ENCODE data around the gene SHKBP1.
"Not testable (repeated sequence)": the region's sequence is repeated elsewhere in the genome, so short reads cannot be mapped to it uniquely, and the experiment has no call there.

The SHKBP1 gene

DNA sequence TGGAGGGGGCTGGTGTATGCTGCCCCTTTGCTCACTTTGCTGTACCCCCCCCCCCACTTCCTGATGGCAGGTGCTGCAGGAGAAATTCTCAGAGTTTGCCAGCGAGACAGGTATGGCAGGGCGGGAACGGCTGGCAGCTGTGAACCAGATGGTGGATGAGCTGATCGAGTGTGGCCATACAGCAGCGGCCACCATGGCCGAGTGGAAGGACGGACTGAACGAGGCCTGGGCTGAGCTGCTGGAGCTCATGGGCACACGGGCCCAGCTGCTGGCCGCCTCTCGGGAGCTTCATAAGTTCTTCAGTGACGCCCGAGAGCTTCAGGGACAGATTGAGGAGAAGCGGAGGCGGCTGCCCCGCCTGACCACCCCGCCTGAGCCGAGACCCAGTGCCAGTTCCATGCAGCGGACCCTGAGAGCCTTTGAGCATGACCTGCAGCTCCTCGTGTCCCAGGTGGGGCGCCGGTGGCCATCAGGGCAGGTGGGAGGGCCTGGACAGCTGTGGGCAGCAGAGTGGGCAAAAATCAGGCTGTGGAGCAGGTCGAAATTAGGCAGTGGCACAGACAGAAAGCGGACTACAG, 19.6 kb upstream of the SHKBP1 start:
- DNase-seq (ENCODE audit: low read depth) = no peak

DNA sequence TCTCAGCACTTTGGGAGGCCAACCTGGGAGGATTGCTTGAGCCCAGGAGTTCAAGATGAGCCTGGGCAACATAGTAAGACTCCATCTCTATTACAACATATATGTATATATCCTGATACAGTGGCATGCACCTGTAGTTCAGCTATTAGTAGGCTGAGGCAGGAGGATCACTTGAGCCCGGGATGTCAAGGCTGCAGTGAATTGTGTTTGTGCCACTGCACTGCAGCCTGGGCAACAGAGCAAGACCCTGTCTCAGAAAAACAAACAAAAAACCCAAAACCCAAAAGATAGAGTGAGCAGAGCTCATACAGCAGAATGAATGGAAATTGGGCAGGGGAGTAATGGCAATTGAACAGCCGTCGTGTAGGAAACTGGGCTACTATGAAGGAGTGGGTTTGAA, 17.3 kb upstream of the SHKBP1 start:
- DNase-seq (ENCODE audit: low read depth) = no peak

DNA sequence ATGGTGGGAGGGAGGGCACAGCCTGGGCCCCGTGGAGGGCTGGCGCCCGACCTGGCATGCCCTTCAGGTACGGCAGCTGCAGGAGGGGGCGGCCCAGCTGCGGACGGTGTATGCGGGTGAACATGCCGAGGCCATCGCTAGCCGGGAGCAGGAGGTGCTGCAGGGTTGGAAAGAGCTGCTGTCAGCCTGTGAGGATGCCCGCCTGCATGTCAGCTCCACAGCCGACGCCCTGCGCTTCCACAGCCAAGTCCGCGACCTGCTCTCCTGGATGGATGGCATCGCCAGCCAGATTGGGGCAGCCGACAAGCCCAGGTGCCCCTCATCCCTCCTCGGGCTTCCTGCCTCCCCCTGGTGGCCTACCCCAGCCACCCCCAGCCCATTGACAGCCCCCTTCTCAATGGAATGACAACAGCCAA, 16.6 kb upstream of the SHKBP1 start:
- no peak for DNase-seq (ENCODE audit: low read depth)

DNA sequence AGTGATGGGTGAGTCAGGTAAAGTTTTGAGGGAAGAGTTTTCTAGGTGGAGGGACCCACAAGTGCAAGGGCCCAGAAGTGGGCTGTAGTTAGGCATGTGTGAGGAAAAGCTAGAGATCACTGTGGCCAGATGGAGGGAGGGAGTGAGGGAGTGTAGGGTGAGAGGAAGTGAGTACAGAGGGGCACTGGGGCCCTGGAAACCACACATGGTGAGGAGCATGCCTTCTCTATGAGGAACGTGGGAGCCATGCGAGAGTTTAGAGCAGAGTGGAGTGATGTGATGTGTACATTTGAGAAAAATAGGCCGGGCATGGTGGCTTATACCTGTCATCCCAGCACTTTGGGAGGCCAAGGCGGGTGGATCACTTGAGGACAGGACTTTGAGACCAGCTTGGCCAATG, 14.7 kb upstream of the SHKBP1 start:
- DNase-seq (ENCODE audit: low read depth) = no peak

DNA sequence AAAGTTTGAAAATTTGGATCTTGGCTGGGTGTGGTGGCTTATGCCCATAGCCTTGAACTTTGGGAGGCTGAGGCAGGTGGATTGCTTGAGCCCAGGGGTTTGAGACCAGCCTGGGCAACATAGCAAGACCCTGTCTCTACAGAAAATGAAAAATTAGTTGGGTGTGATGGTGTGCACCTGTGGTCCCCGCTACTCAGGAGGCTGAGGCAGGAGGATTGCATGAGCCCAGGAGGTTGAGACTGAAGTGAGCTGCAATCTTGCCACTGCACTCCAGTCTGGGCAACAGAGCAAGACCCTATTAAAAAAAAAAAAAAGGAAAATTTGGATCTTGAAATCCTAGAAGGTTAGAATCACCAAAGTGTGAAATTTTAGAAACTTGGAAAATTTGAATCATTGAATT, 12.1 kb upstream of the SHKBP1 start:
- DNase-seq (ENCODE audit: low read depth) = not testable (repeated sequence)

DNA sequence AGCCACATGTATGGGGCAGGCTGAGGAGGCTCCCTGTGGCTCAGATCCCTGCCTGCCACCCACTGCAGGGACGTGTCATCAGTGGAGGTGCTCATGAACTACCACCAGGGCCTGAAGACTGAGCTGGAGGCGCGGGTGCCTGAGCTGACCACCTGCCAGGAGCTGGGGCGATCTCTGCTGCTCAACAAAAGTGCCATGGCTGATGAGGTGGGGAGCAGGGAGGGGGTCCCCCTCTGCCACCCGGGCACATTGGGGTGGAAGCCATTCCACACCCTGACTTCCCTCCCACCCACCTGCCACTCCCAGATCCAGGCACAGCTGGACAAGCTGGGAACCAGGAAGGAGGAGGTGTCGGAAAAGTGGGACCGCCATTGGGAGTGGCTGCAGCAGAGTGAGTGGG, 11.3 kb upstream of the SHKBP1 start:
- DNase-seq (ENCODE audit: low read depth) = no peak

DNA sequence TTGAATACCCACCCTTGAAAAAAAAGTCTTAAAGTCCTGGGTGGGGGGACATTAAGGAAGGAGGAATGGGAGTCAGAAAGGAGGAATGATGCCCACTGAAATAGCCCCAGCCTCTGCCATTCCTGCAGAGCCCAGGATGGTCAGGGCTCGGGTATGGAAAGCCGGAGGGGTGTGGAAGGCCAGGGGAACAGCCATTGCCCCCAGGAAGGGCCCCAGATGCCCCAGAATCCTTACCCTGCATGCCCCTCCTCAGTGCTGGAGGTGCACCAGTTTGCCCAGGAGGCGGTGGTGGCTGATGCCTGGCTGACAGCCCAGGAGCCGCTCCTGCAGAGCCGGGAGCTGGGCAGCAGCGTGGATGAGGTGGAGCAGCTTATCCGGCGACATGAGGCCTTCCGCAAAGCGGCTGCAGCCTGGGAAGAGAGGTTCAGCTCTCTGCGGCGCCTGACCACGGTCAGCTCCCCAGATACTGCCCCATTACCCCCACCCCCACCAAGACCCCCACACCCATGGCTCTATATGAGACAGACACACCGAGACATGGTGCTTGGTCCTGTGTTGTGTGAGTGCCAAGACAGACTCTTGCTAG, 10.7 kb upstream of the SHKBP1 start:
- DNase-seq (ENCODE audit: low read depth) = no peak

DNA sequence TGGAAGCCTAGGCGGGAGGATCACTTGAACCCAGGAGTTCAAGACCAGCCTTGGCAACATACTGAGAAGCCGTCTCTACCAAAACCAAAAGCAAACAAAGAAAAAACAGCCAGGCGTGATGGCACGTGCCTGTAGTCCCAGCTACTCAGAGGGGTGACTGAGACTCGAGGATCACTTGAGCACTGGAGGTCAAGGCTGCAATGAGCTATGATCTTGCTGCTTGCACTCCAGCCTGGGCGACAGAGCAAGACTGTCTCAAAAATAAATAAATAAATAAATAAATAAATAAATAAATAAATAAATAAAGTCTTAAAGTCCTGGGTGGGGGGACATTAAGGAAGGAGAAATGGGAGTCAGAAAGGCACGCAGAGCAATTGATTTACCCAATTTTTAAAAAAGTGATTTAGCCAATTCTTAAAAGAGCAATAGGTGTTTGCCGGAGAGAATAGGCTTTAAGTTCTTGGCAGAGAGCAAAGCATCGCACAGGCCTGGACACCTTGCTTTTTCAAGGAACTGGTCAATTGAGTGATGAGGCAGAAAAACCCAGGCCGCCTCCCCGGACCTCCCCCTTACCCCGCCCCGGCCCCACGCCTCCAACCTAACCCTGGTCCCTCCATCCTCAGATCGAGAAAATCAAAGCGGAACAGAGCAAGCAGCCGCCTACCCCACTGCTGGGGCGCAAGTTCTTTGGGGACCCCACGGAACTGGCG, 9.5 kb upstream of the SHKBP1 start:
- no peak for DNase-seq (ENCODE audit: low read depth)

DNA sequence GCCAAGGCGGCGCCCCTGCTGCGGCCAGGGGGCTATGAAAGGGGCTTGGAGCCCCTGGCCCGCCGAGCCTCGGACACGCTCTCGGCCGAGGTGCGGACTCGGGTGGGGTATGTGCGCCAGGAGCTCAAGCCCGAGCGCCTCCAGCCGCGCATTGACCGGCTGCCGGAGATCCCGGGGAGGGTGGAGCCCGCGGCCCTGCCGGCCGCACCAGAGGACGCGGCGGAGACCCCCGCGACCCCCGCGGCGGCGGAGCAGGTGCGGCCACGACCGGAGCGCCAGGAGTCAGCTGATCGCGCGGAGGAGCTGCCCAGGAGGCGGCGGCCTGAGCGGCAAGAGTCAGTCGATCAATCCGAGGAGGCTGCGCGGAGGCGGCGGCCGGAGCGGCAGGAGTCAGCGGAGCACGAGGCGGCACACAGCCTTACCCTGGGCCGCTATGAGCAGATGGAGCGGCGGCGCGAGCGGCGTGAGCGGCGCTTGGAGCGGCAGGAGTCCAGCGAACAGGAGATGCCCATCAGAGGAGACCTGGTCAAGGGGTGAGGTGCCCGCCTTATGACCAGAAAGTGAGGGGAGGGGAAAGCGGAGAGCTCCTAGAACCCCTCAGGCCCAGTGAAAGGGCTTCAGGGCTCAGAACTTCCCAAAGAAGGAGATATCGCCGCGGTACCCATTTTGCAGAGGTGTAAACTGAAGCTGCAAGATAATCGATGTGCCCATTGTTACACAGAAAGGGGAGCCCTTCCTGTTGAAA, 8.8 kb upstream of the SHKBP1 start:
- DNase-seq (ENCODE audit: low read depth) = no peak

DNA sequence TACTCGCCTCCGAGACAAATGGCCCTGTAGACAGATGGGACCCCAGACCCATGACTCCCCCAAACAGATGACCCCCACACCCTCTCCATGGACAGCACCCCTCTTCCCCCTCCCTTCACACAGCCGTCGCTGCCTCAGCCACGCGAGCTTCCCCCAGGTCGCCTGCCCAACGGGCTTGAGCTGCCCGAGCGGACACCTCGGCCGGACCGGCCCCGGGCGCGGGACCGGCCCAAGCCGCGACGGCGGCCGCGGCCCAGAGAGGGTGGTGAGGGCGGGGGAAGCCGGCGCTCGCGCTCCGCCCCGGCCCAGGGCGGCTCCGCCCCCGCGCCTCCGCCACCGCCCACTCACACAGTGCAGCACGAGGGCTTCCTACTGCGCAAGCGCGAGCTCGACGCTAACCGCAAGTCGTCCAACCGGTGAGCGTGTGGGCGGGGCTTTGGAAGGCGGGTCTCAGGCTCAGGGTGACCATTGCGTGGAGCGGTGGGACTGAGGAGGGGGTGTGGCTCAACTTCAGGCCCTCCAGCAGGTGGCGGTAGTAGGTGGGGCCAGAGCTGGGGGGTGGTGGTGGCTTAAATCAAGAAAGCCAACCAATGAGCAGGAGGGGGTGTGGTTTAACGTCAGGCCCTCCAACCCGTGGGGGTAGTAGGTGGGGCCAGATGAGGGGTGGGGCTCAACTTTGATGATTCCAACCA, 6.2 kb upstream of the SHKBP1 start:
- peak; percentile 88 for DNase-seq (ENCODE audit: low read depth)

DNA sequence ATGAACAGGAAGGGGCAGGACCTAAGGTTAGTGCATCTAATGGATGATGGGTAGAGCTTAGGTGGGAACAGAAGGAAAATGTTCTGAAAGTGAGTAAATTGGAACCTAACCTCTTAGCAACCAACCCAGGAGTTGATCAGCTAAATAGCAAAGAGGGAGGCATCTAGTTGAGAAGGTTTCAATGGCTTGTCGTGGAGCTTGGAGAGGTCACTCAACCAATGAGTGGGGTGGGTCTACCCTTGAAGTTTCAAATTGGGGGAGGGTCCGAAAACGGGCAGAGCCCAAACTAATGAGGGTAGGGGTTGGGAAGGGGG, 5.7 kb upstream of the SHKBP1 start:
- no peak for DNase-seq (ENCODE audit: low read depth)

DNA sequence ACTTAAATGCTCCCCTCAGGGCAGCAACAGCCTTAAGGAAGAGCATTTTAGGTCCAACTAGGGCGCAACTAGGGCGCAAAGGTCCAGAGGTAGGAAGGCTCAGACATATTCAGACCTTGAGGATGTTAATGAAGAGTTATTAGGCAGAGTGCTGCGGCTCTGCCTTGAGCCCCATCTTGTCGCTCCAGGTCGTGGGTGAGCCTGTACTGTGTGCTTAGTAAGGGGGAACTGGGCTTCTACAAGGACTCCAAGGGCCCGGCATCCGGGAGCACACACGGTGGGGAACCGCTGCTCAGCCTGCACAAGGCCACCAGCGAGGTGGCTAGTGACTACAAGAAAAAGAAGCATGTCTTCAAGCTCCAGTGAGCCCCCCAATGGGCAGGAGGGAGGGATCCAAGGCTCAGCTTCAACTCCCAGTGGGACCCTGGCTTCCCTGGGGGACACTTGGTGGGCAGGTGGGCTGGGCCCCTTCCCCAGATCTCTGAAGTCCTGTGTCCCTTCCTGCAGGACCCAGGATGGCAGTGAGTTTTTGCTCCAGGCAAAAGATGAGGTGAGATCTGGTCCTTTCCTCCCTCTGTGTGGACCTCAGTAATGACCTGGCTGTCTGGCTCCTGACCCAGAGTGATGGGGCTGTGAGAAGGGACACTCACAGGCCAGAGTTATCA, 4.7 kb upstream of the SHKBP1 start:
- no peak for DNase-seq (ENCODE audit: low read depth)

DNA sequence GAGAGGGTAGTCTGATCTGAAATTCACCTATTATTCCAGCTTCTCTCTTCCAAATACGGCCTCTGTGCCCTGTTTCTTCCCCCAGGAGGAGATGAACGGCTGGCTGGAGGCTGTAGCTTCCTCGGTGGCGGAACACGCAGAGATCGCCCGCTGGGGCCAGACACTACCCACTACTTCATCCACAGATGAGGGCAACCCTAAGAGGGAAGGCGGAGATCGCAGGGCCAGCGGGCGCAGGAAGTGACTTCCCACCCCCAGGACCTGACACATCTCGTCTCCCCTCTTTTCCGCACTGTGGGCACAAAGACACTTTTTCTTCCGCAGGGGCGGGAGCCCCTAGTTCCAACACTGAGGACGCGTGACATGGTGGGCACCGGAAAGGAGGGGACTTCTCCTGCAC, 1.3 kb upstream of the SHKBP1 start:
- DNase-seq (ENCODE audit: low read depth) = no peak

DNA sequence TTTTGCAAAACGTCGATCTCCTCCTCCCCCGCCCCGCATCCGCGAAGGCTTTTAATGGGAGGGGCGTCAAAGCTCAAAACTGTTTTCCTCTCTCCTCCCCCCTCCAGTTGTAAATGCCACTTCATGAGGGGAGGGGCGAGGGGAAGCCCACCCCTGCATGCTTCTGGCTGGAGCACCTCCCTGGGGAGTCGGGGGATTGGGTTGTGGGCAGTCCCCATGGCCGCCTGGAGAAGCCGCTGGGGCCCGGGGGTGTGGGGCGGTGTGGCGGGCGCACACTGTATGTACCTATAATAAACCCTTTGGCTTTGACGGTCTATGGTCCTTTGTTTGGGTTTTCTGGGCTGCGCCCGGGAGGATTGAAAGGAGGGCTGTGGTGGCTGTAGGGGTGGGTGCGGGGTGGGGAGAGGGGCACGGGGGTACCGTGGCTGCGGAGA, 505 bp upstream of the SHKBP1 start:
- DNase-seq (ENCODE audit: low read depth) = no peak

DNA sequence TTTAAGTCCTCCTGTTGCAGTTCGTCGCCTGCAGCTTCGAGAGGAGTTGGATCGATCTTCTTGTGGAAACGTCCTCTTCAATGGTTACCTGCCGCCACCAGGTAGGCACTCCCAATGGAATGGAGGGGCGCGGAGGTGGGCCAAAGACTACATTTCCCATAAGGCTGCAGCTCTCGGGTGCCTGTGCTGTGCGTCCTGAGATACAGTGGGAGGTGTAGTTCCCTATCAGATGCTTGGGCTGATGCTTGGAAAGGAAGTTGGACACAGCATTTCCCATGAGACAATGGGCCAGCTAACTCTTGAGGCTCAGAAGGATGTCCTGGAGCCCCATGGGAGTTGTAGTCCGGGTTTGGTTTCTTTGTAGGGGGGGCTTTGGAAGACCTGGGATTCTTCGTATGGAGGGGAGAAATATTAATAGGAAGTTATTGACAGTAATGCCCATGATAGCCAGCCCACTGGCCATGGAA, 1.8 kb downstream of the SHKBP1 start:
- DNase-seq (ENCODE audit: low read depth) = no peak

DNA sequence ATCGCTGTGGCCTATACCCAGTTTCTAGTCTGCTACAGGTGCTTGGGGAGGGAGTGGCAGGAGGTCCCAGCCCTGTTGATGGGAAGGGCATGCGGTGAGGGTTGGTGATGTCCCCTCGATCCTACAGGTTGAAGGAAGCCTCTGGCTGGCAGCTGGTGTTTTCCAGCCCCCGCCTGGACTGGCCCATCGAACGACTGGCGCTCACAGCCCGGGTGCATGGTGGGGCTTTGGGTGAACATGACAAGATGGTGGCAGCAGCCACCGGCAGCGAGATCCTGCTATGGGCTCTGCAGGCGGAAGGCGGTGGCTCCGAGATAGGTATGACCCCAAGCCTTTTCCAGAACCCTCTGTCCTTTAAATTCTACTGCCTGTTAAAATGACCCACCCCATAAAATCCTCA, 3.9 kb downstream of the SHKBP1 start:
- no peak for DNase-seq (ENCODE audit: low read depth)

DNA sequence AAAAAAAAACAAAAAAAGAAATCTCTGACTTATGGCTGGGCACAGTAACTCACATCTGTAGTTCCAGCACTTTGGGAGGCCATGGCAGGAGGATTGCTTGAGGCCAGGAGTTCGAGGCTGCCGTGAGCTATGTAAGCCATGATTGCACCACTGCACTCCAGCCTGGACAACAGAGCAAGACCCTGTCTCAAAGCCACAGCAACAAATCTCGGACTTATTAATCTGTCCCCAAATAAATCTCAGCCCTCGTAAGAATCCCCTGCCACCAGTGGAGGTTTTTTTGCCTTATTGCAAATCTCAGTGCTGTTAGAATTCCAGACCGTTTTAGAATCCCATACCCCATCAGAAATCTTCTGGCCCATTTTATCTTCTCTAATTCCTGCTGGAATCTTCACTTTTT, 4.9 kb downstream of the SHKBP1 start:
- no peak for DNase-seq (ENCODE audit: low read depth)

DNA sequence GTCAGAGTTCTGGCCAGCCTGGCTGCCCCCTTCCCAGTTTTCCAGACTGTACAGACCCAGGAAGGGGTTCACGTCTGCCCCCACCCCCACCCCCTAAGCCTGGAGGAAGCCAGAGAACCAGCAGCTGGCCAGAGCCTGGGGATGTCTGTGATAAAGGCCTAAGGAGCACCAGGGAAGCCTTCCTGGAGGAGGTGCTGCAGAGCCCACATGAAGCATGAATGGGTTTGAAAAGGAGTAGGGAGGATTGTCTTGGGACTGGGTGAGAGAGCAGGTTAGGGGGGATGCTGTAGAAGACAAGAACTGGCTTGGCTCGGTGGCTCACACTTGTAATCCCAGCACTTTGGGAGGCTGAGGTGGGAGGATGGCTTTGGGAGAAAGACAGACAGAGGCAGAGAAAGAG, 5.8 kb downstream of the SHKBP1 start:
- DNase-seq (ENCODE audit: low read depth) = no peak

DNA sequence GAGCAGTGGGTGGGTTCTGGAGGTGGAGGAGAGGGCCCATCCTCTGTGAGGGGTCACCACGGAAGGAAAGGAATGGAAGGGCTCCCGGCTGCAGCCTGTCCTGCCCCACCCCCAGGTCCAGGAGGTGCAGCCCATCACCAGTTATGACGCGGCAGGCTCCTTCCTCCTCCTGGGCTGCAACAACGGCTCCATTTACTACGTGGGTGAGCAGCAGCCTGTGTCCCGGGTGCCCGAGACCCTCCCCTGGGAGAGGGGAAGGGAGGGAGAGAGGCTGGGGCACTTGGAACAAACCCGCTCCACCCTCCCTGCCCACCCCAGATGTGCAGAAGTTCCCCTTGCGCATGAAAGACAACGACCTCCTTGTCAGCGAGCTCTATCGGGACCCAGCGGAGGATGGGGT, 6.6 kb downstream of the SHKBP1 start:
- DNase-seq (ENCODE audit: low read depth) = no peak

DNA sequence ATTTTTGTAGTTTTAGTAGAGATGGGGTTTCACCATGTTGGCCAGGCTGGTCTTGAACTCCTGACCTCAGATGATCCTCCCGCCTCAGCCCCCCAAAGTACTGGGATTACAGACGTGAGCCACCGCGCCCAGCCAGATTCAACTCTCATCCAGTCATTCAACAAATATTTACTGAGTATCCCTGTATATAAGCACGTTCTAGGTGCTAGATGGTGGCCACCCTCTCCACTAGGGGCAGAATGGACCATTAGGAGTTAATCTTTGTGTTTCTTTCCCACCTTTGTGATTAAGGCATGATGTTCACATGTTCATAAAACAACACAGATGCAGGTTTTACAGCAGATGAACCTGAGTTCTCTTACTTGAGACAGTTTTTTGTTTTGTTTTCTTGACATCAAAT, 7.3 kb downstream of the SHKBP1 start:
- DNase-seq (ENCODE audit: low read depth) = no peak

DNA sequence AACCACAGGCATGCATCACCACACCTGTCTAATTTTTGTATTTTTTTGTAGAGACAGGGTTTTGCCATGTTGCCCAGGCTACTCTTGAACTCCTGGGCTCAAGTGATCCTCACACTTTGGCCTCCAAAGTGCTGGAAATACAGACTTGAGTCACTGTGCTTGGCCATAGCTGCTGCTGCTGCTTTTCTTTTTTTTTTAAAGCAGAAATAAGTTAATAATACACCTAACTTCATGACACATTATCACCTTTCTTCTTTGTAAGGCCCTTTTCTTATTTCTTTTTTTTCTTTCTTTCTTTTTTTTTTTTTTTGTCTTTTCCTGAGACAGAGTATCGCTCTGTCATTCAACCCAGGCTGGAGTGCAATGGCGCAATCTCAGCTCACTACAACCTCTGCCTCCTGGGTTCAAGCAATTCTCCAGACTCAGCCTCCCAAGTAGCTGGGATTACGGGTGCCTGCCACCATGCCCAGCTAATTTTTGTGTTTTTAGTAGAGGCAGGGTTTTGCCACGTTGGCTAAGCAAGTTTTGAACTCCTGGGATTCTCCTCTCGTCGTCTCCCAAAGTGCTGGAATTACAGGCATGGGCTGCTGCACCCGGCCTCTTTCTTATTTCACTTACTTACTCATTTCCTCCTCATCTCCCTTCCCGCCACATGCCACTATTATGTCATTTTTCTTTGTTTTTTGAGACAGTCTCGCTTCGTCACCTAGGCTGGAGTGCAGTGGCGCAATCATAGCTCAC, 8.7 kb downstream of the SHKBP1 start:
- no peak for DNase-seq (ENCODE audit: low read depth)
